OCI-LY1 (cell line): Measurements from ENCODE around the gene C22orf31.

ENCODE experiments used
- CTCF ChIP-seq: fragments of 200-600 bp; sonication (generic), shearing (Covaris generic); IDR thresholded peaks from 2 replicates; pipeline ENCODE4 v1.5.1; 2017; ENCODE audit warnings: mild to moderate bottlenecking, antibody characterized with exemption, low read length, moderate library complexity, mixed read lengths
- EZH2 ChIP-seq: fragments of 200-600 bp; sonication (generic), shearing (Covaris generic); IDR thresholded peaks from 2 replicates; pipeline ENCODE4 v1.8.0; 2017; ENCODE audit warnings: borderline replicate concordance, mixed run types, mild to moderate bottlenecking, antibody characterized with exemption, low read length, moderate library complexity, mixed read lengths

DNA sequence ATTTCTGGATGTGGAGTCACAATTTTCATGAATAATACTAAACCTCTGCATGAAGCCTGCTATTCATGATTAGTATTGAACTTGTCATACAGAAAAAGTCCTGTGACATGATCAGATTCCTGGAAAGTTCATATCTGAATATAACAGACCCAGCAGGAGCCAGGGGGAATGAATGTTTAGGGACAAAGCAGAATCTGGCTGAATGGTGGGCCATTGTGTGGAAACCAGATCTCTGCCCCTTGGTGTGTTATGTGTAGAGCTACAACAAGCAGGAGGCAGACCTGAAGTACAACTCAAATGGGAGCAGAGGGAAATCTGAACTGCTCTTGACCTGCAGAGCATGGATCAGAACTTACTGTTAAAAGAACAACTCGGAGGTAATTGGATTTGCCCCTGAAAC, 41.5 kb upstream of the C22orf31 start:
- TF ChIP-seq CTCF (no peak), EZH2 (no peak)
